Osteoblast (primary cell): ENCODE data around the gene CAMKMT. TPM values are rescaled to one million over a fixed set of nuclear protein-coding genes. Genes with fewer than 3 reads are reported as not detected.

ENCODE experiments used
- DNase-seq: peaks from one replicate; pipeline ENCODE4 v3.0.0; 2011; ENCODE audit warnings: low spot score, mixed read lengths; ENCODE audit not compliant: insufficient read length; ENCODE audit errors: missing footprints
- H2AFZ ChIP-seq: 2 replicates; pipeline ENCODE4 v1.6.0; 2011; ENCODE audit warnings: mild to moderate bottlenecking, low read length
- H3K27ac ChIP-seq: 2 replicates; pipeline ENCODE4 v1.5.1; 2011; ENCODE audit warnings: mild to moderate bottlenecking, low read depth, low read length, moderate library complexity
- H3K27me3 ChIP-seq: 2 replicates; pipeline ENCODE4 v1.6.0; 2012; ENCODE audit warnings: mild to moderate bottlenecking, control low read depth, inconsistent platforms, low read length, moderate library complexity; ENCODE audit not compliant: insufficient read depth
- H3K36me3 ChIP-seq: 2 replicates; pipeline ENCODE4 v1.5.1; 2011; ENCODE audit warnings: mild to moderate bottlenecking, low read length, control low read depth, moderate library complexity; ENCODE audit not compliant: insufficient read depth
- H3K4me1 ChIP-seq: 2 replicates; pipeline ENCODE4 v1.5.1; 2011; ENCODE audit warnings: mild to moderate bottlenecking, low read length, control low read depth, moderate library complexity; ENCODE audit not compliant: insufficient read depth
- H3K4me2 ChIP-seq: 2 replicates; pipeline ENCODE4 v1.6.0; 2011; ENCODE audit warnings: mild to moderate bottlenecking, low read length; ENCODE audit not compliant: insufficient read depth
- H3K4me3 ChIP-seq: fragments of 200-600 bp; sonication (generic); 3 replicates; pipeline ENCODE4 v1.5.1; 2012; ENCODE audit warnings: mild to moderate bottlenecking, low read length, inconsistent platforms; ENCODE audit not compliant: insufficient read depth
- H3K79me2 ChIP-seq: 2 replicates; pipeline ENCODE4 v1.6.0; 2012; ENCODE audit warnings: mild to moderate bottlenecking, low read length, control low read depth, inconsistent platforms; ENCODE audit not compliant: insufficient read depth
- H3K9me3 ChIP-seq: 2 replicates; pipeline ENCODE4 v1.5.1; 2011; ENCODE audit warnings: low read depth, low read length, control low read depth
- H4K20me1 ChIP-seq: 2 replicates; pipeline ENCODE4 v1.6.0; 2012; ENCODE audit warnings: mild to moderate bottlenecking, low read length, control low read depth; ENCODE audit not compliant: insufficient read depth
- total RNA-seq: library from RNA; depleted of rRNA; stranded (reverse); fragments of >200 nt; gene quantifications from 2 replicates; pipeline ENCODE4 v1.2.3, GENCODE V29; 2012
- TF ChIP-seq, protein P1 (sequence below): IDR thresholded peaks from 2 replicates; pipeline ENCODE4 v1.5.1; 2011; ENCODE audit warnings: mild to moderate bottlenecking, low read depth, low read length, moderate library complexity; ENCODE audit errors: extremely low read depth

The CAMKMT gene
- total RNA-seq, 1 donor: 7.2 TPM

DNA sequence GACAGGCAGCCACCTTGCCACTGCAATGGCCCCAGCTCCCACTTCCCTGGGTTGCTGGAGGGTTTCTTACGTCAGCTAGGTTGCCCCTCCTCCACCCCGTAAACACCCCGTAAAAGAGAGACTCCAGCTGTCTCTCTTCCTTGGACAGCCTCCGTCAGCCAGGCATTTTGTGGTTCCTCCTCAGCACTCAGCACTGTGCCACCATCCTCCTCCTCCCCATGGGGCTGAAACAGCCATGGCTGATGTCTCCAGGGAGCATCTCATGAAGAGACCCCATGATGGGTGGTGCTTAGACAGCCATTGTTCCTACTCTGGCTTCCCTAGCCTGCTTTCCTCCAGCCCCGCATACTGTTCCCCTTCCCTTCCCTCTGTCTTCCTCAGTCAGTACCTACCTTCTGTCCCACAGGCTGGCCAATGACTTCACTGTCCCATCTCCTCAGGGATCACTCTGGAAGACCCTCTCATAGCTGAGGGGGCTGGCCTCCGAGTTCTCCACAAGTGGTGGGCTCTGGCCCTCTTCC lies 436.5 kb downstream of the CAMKMT start:
- Histone ChIP-seq H3K27me3 (peaks cover 55% of the 10 kb centered on the region), H3K4me1 (no peaks in the 10 kb centered on the region), H3K9me3 (no peaks in the 10 kb centered on the region), H3K4me2 (no peak overlapping the region), H3K79me2 (no peaks in the 10 kb centered on the region), H4K20me1 (no peaks in the 10 kb centered on the region), H3K27ac (no peak overlapping the region), H3K36me3 (no peaks in the 10 kb centered on the region), H3K4me3 (no peak overlapping the region), H2AFZ (no peak overlapping the region)
- DNase-seq: no peak
- TF ChIP-seq, protein P1, sequence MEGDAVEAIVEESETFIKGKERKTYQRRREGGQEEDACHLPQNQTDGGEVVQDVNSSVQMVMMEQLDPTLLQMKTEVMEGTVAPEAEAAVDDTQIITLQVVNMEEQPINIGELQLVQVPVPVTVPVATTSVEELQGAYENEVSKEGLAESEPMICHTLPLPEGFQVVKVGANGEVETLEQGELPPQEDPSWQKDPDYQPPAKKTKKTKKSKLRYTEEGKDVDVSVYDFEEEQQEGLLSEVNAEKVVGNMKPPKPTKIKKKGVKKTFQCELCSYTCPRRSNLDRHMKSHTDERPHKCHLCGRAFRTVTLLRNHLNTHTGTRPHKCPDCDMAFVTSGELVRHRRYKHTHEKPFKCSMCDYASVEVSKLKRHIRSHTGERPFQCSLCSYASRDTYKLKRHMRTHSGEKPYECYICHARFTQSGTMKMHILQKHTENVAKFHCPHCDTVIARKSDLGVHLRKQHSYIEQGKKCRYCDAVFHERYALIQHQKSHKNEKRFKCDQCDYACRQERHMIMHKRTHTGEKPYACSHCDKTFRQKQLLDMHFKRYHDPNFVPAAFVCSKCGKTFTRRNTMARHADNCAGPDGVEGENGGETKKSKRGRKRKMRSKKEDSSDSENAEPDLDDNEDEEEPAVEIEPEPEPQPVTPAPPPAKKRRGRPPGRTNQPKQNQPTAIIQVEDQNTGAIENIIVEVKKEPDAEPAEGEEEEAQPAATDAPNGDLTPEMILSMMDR: no peak

DNA sequence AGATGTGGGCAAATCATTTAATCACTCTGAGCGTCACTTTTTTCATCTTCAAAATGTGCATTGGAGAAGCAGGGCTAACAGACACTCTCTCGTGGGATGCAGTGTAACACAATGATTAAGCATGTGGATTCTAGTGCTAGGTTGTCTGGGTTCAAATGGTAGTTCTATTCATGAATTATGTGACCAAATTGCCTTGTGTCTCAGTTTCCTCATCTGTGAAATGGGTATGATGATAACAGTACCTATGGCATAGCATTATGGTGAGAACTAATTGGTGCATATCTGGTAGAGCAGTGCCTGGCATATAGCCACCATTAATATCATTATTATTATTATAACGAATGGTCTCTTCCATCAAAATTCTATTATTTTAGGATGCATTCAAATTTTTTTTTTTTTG lies 437.4 kb downstream of the CAMKMT start:
- Histone ChIP-seq H2AFZ (no peak overlapping the region), H3K36me3 (no peaks in the 10 kb centered on the region), H3K27me3 (peaks cover 64% of the 10 kb centered on the region), H3K4me2 (no peak overlapping the region), H3K4me3 (no peak overlapping the region), H3K9me3 (no peaks in the 10 kb centered on the region), H3K79me2 (no peaks in the 10 kb centered on the region), H4K20me1 (no peaks in the 10 kb centered on the region), H3K27ac (no peak overlapping the region), H3K4me1 (no peaks in the 10 kb centered on the region)
- no peak for DNase-seq
- TF ChIP-seq, protein P1: no peak

GRCh38 chr2:44799754-44800153 lies 438.0 kb downstream of the CAMKMT start:
- DNase-seq: no peak
- no peaks in the 10 kb centered on the region for H4K20me1 ChIP-seq
- no peaks in the 10 kb centered on the region for H3K4me1 ChIP-seq
- TF ChIP-seq, protein P1: no peak
- H3K9me3 ChIP-seq: no peaks in the 10 kb centered on the region
- H3K27me3 ChIP-seq: peaks cover 71% of the 10 kb centered on the region
- no peaks in the 10 kb centered on the region for H3K36me3 ChIP-seq
- no peak overlapping the region for H2AFZ ChIP-seq
- no peak overlapping the region for H3K4me3 ChIP-seq
- H3K4me2 ChIP-seq: no peak overlapping the region
- H3K27ac ChIP-seq: no peak overlapping the region
- H3K79me2 ChIP-seq: no peaks in the 10 kb centered on the region

GRCh38 chr2:44801289-44801840 lies 439.6 kb downstream of the CAMKMT start:
- DNase-seq: no peak
- Histone ChIP-seq H3K27me3 (peaks cover 87% of the 10 kb centered on the region), H3K4me2 (no peak overlapping the region), H3K27ac (no peak overlapping the region), H3K4me3 (no peak overlapping the region), H2AFZ (no peak overlapping the region), H3K4me1 (no peaks in the 10 kb centered on the region), H4K20me1 (no peaks in the 10 kb centered on the region), H3K9me3 (no peaks in the 10 kb centered on the region), H3K36me3 (no peaks in the 10 kb centered on the region), H3K79me2 (no peaks in the 10 kb centered on the region)
- TF ChIP-seq, protein P1: no peak
